Dendritic cell treated with granulocyte-macrophage colony-stimulating factor and Interleukin-4, amounts not matched to agents 40 ng/mL and 50 ng/mL, for 4 days (primary cell): ENCODE results near the gene VASH2.
"Not testable (repeated sequence)": the region's sequence is repeated elsewhere in the genome, so short reads cannot be mapped to it uniquely, and the experiment has no call there.

ENCODE experiments used
- H3K27ac Mint-ChIP-seq: one replicate; pipeline ENCODE4 v1.8.0; 2022; ENCODE audit warnings: mild to moderate bottlenecking, mixed read lengths
- H3K27me3 Mint-ChIP-seq: one replicate; pipeline ENCODE4 v1.8.0; 2022; ENCODE audit warnings: mild to moderate bottlenecking, mixed read lengths
- H3K36me3 Mint-ChIP-seq: one replicate; pipeline ENCODE4 v1.8.0; 2022; ENCODE audit warnings: low read depth, mixed read lengths
- H3K4me1 Mint-ChIP-seq: one replicate; pipeline ENCODE4 v1.8.0; 2022; ENCODE audit warnings: low read depth, mixed read lengths
- H3K4me3 Mint-ChIP-seq: one replicate; pipeline ENCODE4 v1.8.0; 2022; ENCODE audit warnings: mild to moderate bottlenecking, moderate library complexity, mixed read lengths
- H3K9me3 Mint-ChIP-seq: one replicate; pipeline ENCODE4 v1.8.0; 2022; ENCODE audit warnings: mixed read lengths
- intact Hi-C: fragments of 100-400 bp; cut with micrococcal nuclease; formaldehyde crosslinking; loops from one replicate; pipeline ENCODE4 v1.15.0; 2022

VASH2 gene

GRCh38 chr1:212955961-212956620, 5.8 kb downstream of the VASH2 start:
- peaks cover 52% of the 10 kb centered on the region for H3K27me3 Mint-ChIP-seq
- no peaks in the 10 kb centered on the region for H3K36me3 Mint-ChIP-seq
- H3K4me1 Mint-ChIP-seq: peaks cover 16% of the 10 kb centered on the region
- H3K27ac Mint-ChIP-seq: no peak overlapping the region
- no peaks in the 10 kb centered on the region for H3K9me3 Mint-ChIP-seq
- H3K4me3 Mint-ChIP-seq: no peak overlapping the region
- intact Hi-C loops: no loop called here

GRCh38 chr1:212957546-212957945, 7.2 kb downstream of the VASH2 start:
- Mint-ChIP-seq H3K36me3 (no peaks in the 10 kb centered on the region), H3K27me3 (peaks cover 41% of the 10 kb centered on the region), H3K27ac (no peak overlapping the region), H3K9me3 (no peaks in the 10 kb centered on the region), H3K4me1 (peaks cover 15% of the 10 kb centered on the region), H3K4me3 (no peak overlapping the region)
- intact Hi-C loops: no loop called here

GRCh38 chr1:212958175-212958574, 7.8 kb downstream of the VASH2 start:
- Mint-ChIP-seq H3K36me3 (no peaks in the 10 kb centered on the region), H3K4me1 (peaks cover 11% of the 10 kb centered on the region), H3K4me3 (no peak overlapping the region), H3K27ac (no peak overlapping the region), H3K27me3 (peaks cover 40% of the 10 kb centered on the region), H3K9me3 (no peaks in the 10 kb centered on the region)
- intact Hi-C loops: no loop called here

- H3K27me3 Mint-ChIP-seq: peaks cover 33% of the 10 kb centered on the region
- H3K4me3 Mint-ChIP-seq: no peak overlapping the region
- H3K36me3 Mint-ChIP-seq: no peaks in the 10 kb centered on the region
- H3K27ac Mint-ChIP-seq: no peak overlapping the region
- H3K4me1 Mint-ChIP-seq: peaks cover 10% of the 10 kb centered on the region
- no peaks in the 10 kb centered on the region for H3K9me3 Mint-ChIP-seq
- intact Hi-C loops: no loop called here
Observed at GRCh38 chr1:212959266-212960220, 9.2 kb downstream of the VASH2 start.

- intact Hi-C loops: no loop called here
- H3K27me3 Mint-ChIP-seq: peaks cover 28% of the 10 kb centered on the region
- H3K4me3 Mint-ChIP-seq: no peak overlapping the region
- H3K36me3 Mint-ChIP-seq: no peaks in the 10 kb centered on the region
- peaks cover 6% of the 10 kb centered on the region for H3K4me1 Mint-ChIP-seq
- no peak overlapping the region for H3K27ac Mint-ChIP-seq
- H3K9me3 Mint-ChIP-seq: no peaks in the 10 kb centered on the region
Observed at GRCh38 chr1:212960932-212961331, 10.6 kb downstream of the VASH2 start.

GRCh38 chr1:212962509-212962908, 12.2 kb downstream of the VASH2 start:
- H3K27me3 Mint-ChIP-seq: peaks cover 23% of the 10 kb centered on the region
- H3K9me3 Mint-ChIP-seq: no peaks in the 10 kb centered on the region
- H3K4me1 Mint-ChIP-seq: no peaks in the 10 kb centered on the region
- no peaks in the 10 kb centered on the region for H3K36me3 Mint-ChIP-seq
- intact Hi-C loops: no loop called here
- no peak overlapping the region for H3K4me3 Mint-ChIP-seq
- H3K27ac Mint-ChIP-seq: no peak overlapping the region

GRCh38 chr1:212964102-212964501, 13.8 kb downstream of the VASH2 start:
- Mint-ChIP-seq H3K36me3 (no peaks in the 10 kb centered on the region), H3K27me3 (peaks cover 29% of the 10 kb centered on the region), H3K27ac (no peak overlapping the region), H3K4me3 (no peak overlapping the region), H3K4me1 (no peaks in the 10 kb centered on the region), H3K9me3 (no peaks in the 10 kb centered on the region)
- intact Hi-C loops: no loop called here

- H3K27me3 Mint-ChIP-seq: peaks cover 28% of the 10 kb centered on the region
- H3K4me3 Mint-ChIP-seq, H3K27ac Mint-ChIP-seq, H3K4me1 Mint-ChIP-seq, H3K9me3 Mint-ChIP-seq, intact Hi-C loops, H3K36me3 Mint-ChIP-seq: not testable (repeated sequence)
Observed at GRCh38 chr1:212964993-212965392, 14.7 kb downstream of the VASH2 start.

- no peaks in the 10 kb centered on the region for H3K9me3 Mint-ChIP-seq
- no peak overlapping the region for H3K27ac Mint-ChIP-seq
- intact Hi-C loops: no loop called here
Observed at GRCh38 chr1:212966616-212967015, 16.3 kb downstream of the VASH2 start.

GRCh38 chr1:212967801-212968200, 17.5 kb downstream of the VASH2 start:
- intact Hi-C loops: no loop called here
- no peaks in the 10 kb centered on the region for H3K4me1 Mint-ChIP-seq
- no peaks in the 10 kb centered on the region for H3K36me3 Mint-ChIP-seq
- no peak overlapping the region for H3K27ac Mint-ChIP-seq
- no peaks in the 10 kb centered on the region for H3K9me3 Mint-ChIP-seq
- no peak overlapping the region for H3K4me3 Mint-ChIP-seq
- peaks cover 22% of the 10 kb centered on the region for H3K27me3 Mint-ChIP-seq

More at GRCh38 chr1:212966616-212967015, 16.3 kb downstream of the VASH2 start:
- Mint-ChIP-seq H3K27me3 (peaks cover 25% of the 10 kb centered on the region), H3K36me3 (no peaks in the 10 kb centered on the region), H3K4me3 (no peak overlapping the region), H3K4me1 (no peaks in the 10 kb centered on the region)

GRCh38 chr1:212968368-212968863, 18.1 kb downstream of the VASH2 start:
- Mint-ChIP-seq H3K4me1 (no peaks in the 10 kb centered on the region), H3K4me3 (no peak overlapping the region), H3K27me3 (peaks cover 17% of the 10 kb centered on the region), H3K36me3 (no peaks in the 10 kb centered on the region), H3K27ac (no peak overlapping the region), H3K9me3 (no peaks in the 10 kb centered on the region)
- intact Hi-C loops: no loop called here

- Mint-ChIP-seq H3K4me3 (no peak overlapping the region), H3K27me3 (peaks cover 13% of the 10 kb centered on the region)
Observed at GRCh38 chr1:212970085-212970484, 19.7 kb downstream of the VASH2 start.

GRCh38 chr1:212971312-212971711, 21.0 kb downstream of the VASH2 start:
- peaks cover 11% of the 10 kb centered on the region for H3K27me3 Mint-ChIP-seq
- H3K36me3 Mint-ChIP-seq: no peaks in the 10 kb centered on the region
- no peak overlapping the region for H3K27ac Mint-ChIP-seq
- no peaks in the 10 kb centered on the region for H3K9me3 Mint-ChIP-seq
- H3K4me1 Mint-ChIP-seq: no peaks in the 10 kb centered on the region
- H3K4me3 Mint-ChIP-seq: no peak overlapping the region
- intact Hi-C loops: no loop called here

More at GRCh38 chr1:212970085-212970484, 19.7 kb downstream of the VASH2 start:
- Mint-ChIP-seq H3K36me3 (no peaks in the 10 kb centered on the region), H3K27ac (no peak overlapping the region), H3K9me3 (no peaks in the 10 kb centered on the region), H3K4me1 (no peaks in the 10 kb centered on the region)
- intact Hi-C loops: no loop called here

- H3K9me3 Mint-ChIP-seq: no peaks in the 10 kb centered on the region
- H3K4me3 Mint-ChIP-seq: no peak overlapping the region
- H3K4me1 Mint-ChIP-seq: no peaks in the 10 kb centered on the region
- peaks cover 2% of the 10 kb centered on the region for H3K27me3 Mint-ChIP-seq
- H3K36me3 Mint-ChIP-seq: no peaks in the 10 kb centered on the region
- H3K27ac Mint-ChIP-seq: no peak overlapping the region
- intact Hi-C loops: no loop called here
Observed at GRCh38 chr1:212973426-212973825, 23.1 kb downstream of the VASH2 start.
